ENCODE data around the gene CDH16.

DNA sequence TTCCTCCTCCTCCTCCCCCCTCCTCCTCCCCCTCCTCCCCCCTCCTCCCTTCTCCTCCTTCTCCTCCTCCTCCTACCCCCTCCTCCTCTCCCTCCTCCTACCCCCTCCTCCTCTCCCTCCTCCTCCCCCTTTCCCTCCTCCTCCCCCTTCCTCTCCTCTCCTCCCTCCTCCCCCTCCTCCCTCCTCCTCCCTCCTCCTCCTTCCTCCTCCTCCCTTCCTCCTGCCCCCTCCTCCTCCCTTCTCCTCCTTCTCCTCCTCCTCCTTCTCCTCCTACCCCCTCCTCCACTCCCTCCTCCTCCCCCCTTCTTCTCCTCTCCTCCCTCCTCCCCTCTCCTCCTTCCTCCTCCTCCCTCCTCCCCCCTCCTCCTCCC, 45.0 kb downstream of the CDH16 start:
- no peak for TF ChIP-seq POLR2A (IDR thresholded peaks at IDR 0.05)
- TF ChIP-seq, protein P1, sequence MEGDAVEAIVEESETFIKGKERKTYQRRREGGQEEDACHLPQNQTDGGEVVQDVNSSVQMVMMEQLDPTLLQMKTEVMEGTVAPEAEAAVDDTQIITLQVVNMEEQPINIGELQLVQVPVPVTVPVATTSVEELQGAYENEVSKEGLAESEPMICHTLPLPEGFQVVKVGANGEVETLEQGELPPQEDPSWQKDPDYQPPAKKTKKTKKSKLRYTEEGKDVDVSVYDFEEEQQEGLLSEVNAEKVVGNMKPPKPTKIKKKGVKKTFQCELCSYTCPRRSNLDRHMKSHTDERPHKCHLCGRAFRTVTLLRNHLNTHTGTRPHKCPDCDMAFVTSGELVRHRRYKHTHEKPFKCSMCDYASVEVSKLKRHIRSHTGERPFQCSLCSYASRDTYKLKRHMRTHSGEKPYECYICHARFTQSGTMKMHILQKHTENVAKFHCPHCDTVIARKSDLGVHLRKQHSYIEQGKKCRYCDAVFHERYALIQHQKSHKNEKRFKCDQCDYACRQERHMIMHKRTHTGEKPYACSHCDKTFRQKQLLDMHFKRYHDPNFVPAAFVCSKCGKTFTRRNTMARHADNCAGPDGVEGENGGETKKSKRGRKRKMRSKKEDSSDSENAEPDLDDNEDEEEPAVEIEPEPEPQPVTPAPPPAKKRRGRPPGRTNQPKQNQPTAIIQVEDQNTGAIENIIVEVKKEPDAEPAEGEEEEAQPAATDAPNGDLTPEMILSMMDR (IDR thresholded peaks at IDR 0.05): no peak

Measured in testis (tissue), 2 donors.